Left lung (tissue), 10 donors: ENCODE measurements around the gene TCP11. TPM values are rescaled to one million over a fixed set of nuclear protein-coding genes. Genes with fewer than 3 reads are reported as not detected.
A peak's percentile ranks its signal among the peaks of the same experiment; 100 is the strongest.

ENCODE experiments used
- ATAC-seq: fragments of 200-7000 bp; cut with Tn5 transposase; one replicate; pipeline ENCODE4 v1.9.1; 2020; ENCODE audit warnings: moderate library complexity
- DNase-seq, 4 donors: peaks; one replicate each; pipeline ENCODE4 v3.0.0-alpha.2; 2013 to 2020
- H3K27ac ChIP-seq, 2 donors: fragments of 200-600 bp; sonication (generic) in 1 of 2; one replicate each; pipeline versions ENCODE4 v1.5.0 to v1.8.0; 2020 to 2021
- H3K27me3 ChIP-seq, 2 donors: fragments of 200-600 bp; sonication (generic) in 1 of 2; one replicate each; pipeline versions ENCODE4 v1.5.0 to v1.8.0; 2020 to 2021
- H3K36me3 ChIP-seq, 2 donors: fragments of 200-600 bp; sonication (generic) in 1 of 2; one replicate each; pipeline versions ENCODE4 v1.5.0 to v1.8.0; 2020 to 2021
- H3K4me1 ChIP-seq, 2 donors: fragments of 200-600 bp; one replicate each; pipeline ENCODE4 v1.8.0; 2021
- H3K4me3 ChIP-seq, 2 donors: fragments of 200-600 bp; sonication (generic) in 1 of 2; one replicate each; pipeline versions ENCODE4 v1.5.0 to v1.8.0; 2020 to 2021; ENCODE audit warnings: mild to moderate bottlenecking in 1 of 2
- H3K9me3 ChIP-seq, 2 donors: fragments of 200-600 bp; sonication (generic) in 1 of 2; one replicate each; pipeline versions ENCODE4 v1.5.0 to v1.8.0; 2020 to 2021
- CTCF ChIP-seq, 2 donors: fragments of 200-600 bp; sonication (generic) in 1 of 2; IDR thresholded peaks; one replicate each; pipeline versions ENCODE4 v1.5.0 to v1.8.0; 2021; ENCODE audit warnings: antibody characterized with exemption in 2 of 2
- intact Hi-C, 2 donors: fragments of 100-400 bp; cut with DNase I; formaldehyde crosslinking; loops; one replicate each; pipeline versions ENCODE4 v1.11.2 to v1.14.2; 2022
- polyA plus RNA-seq, 6 donors: library from polyadenylated mRNA; unstranded; fragments of 120-200 nt; gene quantifications; one replicate each; pipeline ENCODE4 v1.2.1, GENCODE V29; 2013; ENCODE audit not compliant: insufficient read length in 6 of 6
- total RNA-seq, 2 donors: library from RNA; stranded (reverse); fragmentation: NEBNext Ultra II Directional; extraction: Animal tissue kit (Norgen Biotek cat#: 25700); gene quantifications; one replicate each; pipeline ENCODE4 v1.2.1, GENCODE V29; 2021
- donor health status: DM: no; HTN: yes; CAD: no.
- donor health status: DM: no; HTN: no; CAD: no.

TCP11 gene
- total and polyA plus RNA-seq, 8 donors, result 0.35 to 1.6 (median 0.69) TPM; not detected in 1

- Histone ChIP-seq H3K27ac (no peak overlapping the region), H3K27me3 (no peaks in the 10 kb centered on the region), H3K36me3 (no peaks in the 10 kb centered on the region), H3K4me3 (no peak overlapping the region), H3K9me3 (no peaks in the 10 kb centered on the region), H3K4me1 (no peaks in the 10 kb centered on the region)
- TF ChIP-seq CTCF (IDR thresholded peaks at IDR 0.05), result no peak
- DNase-seq, result no peak
- intact Hi-C loops, result no loop called here
- ATAC-seq, result no peak
Observed at GRCh38 chr6:35173427-35174087, 32.4 kb upstream of the TCP11 start.

DNA sequence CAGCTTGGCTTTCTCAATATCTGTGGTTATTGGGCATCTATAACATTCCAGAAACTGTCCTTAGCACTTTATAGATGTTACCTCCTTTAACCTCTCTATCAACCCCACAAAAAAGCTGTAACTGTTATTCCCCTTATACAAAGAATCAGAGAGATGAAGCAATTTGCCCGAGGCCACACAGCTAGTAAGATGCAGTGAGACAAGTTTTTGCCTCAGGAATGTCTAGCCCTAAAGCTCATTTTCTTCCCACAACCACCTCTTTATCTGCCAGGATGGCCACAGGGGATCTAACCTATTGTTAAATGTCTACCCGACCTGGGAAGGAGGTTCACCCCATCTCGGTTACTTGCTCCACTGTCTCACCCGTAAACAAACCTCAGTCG lies 31.9 kb upstream of the TCP11 start:
- no peak for TF ChIP-seq CTCF (IDR thresholded peaks at IDR 0.05)
- Histone ChIP-seq H3K4me3 (no peak overlapping the region), H3K27me3 (no peaks in the 10 kb centered on the region), H3K9me3 (no peaks in the 10 kb centered on the region), H3K27ac (no peak overlapping the region), H3K4me1 (no peaks in the 10 kb centered on the region), H3K36me3 (no peaks in the 10 kb centered on the region)
- ATAC-seq, result no peak
- DNase-seq, result no peak
- intact Hi-C loops, result no loop called here

DNA sequence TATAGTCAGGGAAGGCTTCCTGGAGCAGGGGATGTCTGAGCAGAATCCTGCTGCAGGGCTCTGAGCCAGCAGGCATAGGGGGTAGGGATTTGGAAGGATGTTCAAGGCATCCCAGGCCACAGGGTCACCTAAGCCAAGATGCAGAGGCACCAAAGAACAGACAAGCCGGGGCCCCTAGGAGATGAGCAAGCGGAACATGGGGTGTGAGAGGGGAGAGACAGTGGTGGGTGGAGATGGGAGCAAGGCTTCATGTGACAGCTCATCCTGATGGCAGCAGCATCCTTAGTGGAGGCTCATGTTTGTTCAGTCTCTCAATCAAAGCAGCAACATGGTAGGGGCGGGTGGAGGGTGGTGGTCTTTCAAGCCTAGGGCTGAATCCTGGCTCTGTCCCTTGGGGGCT lies 29.8 kb upstream of the TCP11 start:
- H3K9me3 ChIP-seq, result no peaks in the 10 kb centered on the region
- no peaks in the 10 kb centered on the region for H3K36me3 ChIP-seq
- H3K27me3 ChIP-seq, result no peaks in the 10 kb centered on the region
- intact Hi-C loops, result no loop called here
- H3K4me3 ChIP-seq, result no peak overlapping the region
- ATAC-seq (no peak), DNase-seq (no peak)
- no peak for TF ChIP-seq CTCF (IDR thresholded peaks at IDR 0.05)
- no peak overlapping the region for H3K27ac ChIP-seq
- H3K4me1 ChIP-seq, result no peaks in the 10 kb centered on the region

- TF ChIP-seq CTCF (IDR thresholded peaks at IDR 0.05), result no peak
- Histone ChIP-seq H3K27ac (no peak overlapping the region), H3K4me1 (no peaks in the 10 kb centered on the region), H3K27me3 (no peaks in the 10 kb centered on the region), H3K9me3 (no peaks in the 10 kb centered on the region), H3K4me3 (no peak overlapping the region), H3K36me3 (no peaks in the 10 kb centered on the region)
- intact Hi-C loops, result no loop called here
- DNase-seq, result no peak
- ATAC-seq, result no peak
Observed at GRCh38 chr6:35170166-35170565, 29.0 kb upstream of the TCP11 start.

DNA sequence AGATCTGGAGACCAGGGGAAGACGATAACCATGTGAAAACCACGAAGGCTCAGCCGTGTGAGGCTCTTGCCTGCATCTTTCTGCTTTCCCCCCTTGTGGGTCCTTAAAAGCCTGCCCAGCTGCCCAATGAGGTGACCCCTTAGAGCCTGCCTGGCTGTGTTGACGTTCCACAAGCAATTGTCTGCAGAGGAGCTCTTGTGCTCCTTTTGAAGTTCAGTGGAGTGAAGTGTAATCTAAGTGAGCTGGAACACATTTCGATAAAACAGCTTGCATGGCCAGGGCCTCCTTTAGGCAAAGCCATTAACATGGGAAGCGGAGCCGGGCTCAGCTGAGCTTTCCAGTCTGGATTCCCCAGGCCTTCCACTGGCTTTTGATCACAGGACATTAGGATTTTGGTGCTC lies 27.3 kb upstream of the TCP11 start:
- DNase-seq (peak in 1 of 4 donors; percentile 59), ATAC-seq (peak; percentile 26)
- no peaks in the 10 kb centered on the region for H3K27me3 ChIP-seq
- no peak overlapping the region for H3K27ac ChIP-seq
- no peaks in the 10 kb centered on the region for H3K4me1 ChIP-seq
- no peak overlapping the region for H3K4me3 ChIP-seq
- no peaks in the 10 kb centered on the region for H3K9me3 ChIP-seq
- TF ChIP-seq CTCF (IDR thresholded peaks at IDR 0.05), result no peak
- intact Hi-C loops, result no loop called here
- no peaks in the 10 kb centered on the region for H3K36me3 ChIP-seq
